ENCODE measurements around the gene RANBP9.

Gene RANBP9

DNA sequence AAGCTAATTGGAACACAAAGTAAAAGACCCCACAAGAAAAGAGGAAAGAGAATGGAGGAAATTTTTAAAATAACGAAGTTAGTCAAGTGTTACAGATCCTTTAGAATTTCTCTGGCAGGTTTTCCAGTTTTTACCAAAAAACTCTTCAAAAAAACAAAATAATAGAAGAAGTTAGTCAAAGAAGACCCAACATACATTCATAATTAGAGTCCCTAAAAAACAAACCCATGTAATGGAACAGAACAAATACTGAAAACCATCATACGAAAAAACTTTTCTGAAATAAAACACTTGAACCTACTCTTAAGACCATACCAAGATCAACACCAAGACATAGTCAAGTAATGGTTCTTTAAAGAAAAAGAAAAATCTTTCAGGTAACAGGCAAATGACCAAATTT lies 31.6 kb downstream of the RANBP9 start:
- no peak for DNase-seq (ENCODE audit: low read depth in 2 of 2, low spot score in 1 of 2)

DNA sequence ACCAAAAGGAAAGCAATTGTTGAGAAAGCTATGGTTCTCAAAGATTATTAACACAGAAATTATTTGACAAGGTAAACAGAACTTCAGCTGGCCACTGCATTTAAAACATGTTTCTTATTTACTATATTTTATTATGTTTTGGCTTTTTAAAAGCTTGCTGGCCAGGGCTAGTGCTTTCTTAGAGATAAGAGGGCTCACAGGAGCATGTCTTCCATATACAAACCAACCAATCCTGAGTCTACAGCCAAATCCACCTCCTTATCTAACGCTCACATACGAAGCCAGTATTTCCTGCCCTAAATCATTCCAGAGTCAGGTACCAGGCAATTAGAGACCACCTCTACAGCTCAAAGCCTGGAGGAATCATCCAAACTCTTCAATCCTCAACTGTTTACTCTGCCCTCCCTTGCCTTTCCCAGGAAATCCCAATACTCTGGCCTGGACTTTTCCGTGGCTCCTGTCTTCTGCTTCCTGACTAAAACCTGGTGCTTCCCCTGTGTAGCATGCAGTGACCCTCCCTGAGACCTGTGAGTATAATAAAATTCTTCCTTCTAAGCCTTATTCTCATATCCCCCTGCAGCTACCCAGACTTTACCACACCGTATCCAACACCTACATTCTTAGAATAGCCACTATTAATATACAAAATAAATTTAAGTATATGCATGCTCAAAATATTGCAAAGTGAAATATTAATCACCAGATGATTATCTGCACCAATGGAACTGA lies 33.2 kb downstream of the RANBP9 start:
- no peak for DNase-seq (ENCODE audit: low read depth in 2 of 2, low spot score in 1 of 2)

DNA sequence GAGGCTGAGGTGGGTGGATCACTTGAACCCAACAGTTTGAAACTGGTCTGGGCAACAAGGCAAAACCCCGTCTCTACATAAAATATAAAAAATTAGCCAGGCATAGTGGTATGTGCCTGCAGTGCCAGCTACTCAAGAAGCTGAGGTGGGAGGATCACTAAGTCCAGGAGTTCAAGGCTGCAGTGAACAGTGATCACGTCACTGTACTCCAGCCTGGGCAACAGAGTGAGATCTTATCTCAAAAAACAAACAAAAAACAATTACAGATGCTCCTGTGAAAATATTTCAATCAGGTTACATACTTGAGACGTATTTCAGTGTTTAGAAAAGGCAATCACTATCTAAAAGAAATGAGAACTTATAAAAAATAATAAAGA lies 33.8 kb downstream of the RANBP9 start:
- no peak for DNase-seq (ENCODE audit: low read depth in 2 of 2, low spot score in 1 of 2)

DNA sequence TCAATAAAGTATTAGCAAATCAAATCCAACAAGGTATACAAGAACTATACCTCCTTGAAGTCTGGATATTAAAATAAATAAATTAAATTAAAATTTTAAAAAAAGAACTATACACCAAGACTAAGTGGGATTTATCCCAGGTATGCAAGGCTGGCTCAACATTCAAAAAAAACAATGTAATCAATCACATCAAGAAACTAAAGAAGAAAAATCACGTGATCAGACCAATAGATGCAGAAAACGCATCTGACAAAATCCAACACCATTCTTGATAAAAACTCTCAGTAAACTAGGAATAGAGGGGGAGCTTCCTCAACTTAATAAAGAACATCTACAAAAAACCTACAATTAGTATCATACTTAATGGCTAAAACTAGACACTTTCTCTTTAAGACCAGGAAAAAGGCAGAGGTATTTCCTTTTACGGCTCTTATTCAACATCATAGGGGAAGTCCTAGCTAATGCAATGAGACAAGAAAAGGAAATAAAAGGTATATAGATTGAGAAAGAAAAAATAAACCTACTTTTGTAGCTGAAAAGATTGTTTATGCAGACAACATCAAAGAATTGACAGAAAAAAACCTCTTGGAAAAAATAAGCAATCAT lies 35.0 kb downstream of the RANBP9 start:
- no peak for DNase-seq (ENCODE audit: low read depth in 2 of 2, low spot score in 1 of 2)

DNA sequence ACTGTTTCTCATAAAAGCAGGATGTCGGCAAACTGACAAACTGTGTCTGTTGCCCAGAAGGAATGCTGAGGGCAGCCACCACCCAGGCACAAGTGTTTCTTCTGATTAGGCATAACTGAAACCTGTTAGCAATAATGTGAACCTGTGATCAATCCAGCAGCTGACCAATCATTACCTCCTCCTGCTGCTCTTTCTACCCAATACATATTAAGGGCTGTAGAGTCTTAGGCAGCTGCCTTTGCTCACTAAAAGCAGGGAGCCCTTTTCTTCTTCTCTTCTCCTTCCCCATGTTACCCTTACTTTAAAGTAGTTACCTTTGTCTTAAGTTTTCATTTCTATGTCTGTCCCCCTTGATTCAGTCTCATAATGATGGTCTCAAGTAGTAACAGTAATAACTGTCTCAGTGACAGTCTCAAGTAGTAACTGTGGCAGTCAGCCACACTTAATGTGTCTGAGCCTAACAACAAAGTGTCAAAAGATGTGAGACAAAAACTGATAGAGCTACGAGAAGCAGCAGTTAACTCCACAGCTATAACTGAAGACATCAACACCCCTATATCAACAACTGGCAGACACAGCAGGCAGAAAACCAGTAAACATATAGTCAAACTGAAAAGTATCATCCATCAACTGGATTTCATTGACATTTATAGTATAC lies 37.0 kb downstream of the RANBP9 start:
- DNase-seq (ENCODE audit: low read depth in 2 of 2, low spot score in 1 of 2): no peak

DNA sequence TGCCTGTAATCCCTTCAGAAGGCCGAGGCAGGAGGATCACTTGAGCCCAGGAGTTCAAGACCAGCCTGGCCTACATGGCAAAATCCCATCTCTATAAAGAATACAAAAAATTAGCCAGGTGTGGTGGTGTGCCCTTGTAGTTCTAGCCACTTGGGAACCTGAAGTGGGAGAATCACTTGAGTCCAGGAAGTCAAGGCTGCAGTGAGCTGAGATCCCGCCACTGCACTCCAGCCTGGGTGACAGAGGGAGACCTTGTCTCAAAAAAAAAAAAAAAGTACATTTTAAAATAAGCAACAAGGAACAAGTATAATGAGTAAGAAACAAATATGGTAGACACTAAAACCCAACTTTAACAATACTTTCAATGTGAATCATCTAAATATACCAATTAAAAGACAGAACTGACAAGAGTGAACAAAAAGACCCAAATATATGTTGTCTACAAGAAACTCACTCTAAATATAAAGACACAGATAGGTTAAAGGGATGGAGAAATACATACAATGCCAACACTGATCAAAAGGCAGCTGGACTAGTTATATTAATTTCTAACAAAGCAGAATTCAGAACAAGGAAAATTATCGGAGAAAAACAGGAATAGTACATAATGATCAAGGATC lies 37.7 kb downstream of the RANBP9 start:
- DNase-seq (ENCODE audit: low read depth in 2 of 2, low spot score in 1 of 2): no peak

DNA sequence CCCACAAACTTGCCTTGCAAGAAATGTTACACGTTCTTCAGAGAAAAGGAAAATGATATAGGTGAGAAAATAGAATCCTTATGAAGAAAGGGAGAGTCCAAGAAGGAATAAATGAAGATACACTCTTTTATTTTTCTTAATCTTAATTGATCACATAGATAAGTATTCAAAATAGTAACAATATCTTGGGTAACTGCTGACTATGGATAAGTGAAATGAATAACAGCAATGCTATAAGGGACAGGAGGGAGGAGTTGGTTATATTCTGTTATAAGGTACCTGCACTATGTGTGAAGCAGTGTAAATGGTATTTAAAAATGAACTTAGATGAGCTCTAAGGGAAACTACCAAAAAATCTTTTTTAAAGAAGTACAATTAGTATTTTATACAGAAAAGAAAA lies 38.3 kb downstream of the RANBP9 start:
- no peak for DNase-seq (ENCODE audit: low read depth in 2 of 2, low spot score in 1 of 2)

DNA sequence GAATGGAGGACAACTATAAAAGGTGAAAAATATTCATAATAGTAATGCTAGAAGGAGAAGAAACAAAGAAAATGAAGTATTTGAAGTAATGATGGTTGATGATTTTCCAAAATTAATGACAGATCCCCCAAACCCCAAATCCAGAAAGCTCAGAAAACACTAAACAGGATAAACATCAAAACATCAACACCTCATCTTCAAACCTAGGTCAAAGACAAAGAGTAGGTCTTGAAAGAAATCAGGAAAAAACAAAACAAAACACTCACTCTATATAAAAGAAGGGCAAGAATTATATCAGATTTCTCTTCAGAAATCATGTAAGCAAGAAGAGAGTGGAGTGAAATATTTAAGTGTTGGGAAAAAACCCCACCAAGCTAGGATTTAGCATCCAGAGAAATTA lies 38.7 kb downstream of the RANBP9 start:
- DNase-seq (ENCODE audit: low read depth in 2 of 2, low spot score in 1 of 2): no peak

DNA sequence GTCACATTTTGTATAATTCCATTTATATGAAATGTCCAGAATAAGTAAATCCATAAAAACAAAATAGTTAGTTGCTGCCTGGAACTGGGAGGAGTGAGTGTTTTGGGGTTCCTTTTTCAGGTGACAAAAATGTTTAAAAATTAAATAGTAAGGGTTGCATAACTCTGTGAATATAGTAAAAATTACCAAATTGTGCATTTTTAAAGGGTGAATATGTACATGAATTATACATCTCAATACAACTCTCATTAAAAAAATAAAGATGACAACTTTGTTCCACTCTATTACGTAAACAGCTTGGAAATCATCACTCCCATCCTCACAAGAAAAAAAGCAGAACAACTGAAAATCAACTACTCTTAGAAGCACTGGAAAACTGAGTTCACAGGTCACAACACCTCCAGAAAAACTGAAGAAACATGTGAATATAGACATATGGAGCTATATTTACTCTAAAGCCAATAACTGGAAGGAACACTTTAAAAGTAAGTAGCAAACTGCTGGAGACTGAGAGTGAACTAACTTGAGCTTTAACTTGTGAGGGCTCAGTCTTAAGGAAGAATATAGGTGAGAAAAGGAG lies 40.0 kb downstream of the RANBP9 start:
- DNase-seq (ENCODE audit: low read depth in 2 of 2, low spot score in 1 of 2): no peak

DNA sequence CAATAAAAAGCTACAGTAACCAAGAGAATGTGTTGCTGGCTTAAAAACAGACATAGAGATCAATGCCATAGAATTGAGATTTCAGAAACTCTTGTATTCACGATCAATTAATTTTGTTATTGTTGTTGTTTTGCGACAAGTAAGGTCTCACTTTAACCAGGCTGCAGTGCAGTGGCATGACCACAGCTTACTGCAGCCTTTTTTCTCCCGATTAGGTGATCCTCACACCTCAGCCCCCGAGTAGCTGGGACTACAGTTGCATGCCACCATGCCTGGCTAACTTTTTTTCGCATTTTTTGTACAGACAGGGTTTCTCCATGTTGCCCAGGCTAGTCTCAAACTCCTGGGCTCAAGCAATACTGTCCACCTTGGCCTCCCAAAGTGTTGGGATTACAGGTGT lies 42.2 kb downstream of the RANBP9 start:
- no peak for DNase-seq (ENCODE audit: low read depth in 2 of 2, low spot score in 1 of 2)

DNA sequence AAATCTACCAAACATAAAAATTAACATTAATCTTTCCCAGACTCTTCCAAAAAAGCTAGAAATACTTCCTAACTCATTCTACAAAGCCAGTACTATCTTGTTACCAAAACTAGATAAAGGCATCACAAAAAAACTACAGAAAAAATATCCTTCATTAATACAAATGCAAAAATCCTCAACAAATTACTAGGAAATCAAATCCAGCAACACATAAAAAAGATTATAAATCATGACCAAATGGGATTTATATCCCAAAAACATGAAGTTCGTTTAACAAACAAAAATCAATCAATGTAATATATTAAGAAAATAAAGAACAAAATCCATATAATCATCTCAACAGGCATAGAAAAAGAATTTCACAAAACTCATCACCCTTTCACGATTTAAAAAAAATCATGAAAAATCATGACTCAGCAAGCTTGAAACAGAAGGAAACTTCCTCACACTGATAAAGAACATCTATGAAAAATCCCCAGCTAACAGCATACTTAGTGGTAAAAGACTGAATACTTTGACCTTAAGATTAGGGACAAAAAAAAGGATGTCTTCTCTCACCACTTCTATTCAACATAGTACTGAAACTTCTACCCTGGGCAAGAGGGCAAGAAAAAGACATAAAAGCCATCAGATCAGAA lies 43.2 kb downstream of the RANBP9 start:
- no peak for DNase-seq (ENCODE audit: low read depth in 2 of 2, low spot score in 1 of 2)

DNA sequence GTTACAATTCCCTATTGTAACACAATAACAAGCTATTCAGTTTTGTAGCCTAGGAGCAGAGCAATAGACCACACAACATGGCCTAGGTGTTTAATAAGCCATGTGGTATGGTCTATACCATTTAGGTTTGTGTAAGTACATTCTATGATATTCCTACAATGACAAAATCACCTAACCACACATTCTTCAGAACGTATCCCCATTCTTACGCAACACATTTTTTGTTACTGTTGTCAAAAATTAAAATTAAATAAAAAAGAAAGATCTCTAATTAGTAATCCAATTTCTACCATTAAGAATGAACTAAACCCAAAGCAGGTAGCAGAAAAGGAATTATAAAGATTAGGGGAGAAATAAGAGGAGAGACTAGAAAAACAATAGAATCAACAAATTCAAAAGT lies 44.0 kb downstream of the RANBP9 start:
- no peak for DNase-seq (ENCODE audit: low read depth in 2 of 2, low spot score in 1 of 2)

DNA sequence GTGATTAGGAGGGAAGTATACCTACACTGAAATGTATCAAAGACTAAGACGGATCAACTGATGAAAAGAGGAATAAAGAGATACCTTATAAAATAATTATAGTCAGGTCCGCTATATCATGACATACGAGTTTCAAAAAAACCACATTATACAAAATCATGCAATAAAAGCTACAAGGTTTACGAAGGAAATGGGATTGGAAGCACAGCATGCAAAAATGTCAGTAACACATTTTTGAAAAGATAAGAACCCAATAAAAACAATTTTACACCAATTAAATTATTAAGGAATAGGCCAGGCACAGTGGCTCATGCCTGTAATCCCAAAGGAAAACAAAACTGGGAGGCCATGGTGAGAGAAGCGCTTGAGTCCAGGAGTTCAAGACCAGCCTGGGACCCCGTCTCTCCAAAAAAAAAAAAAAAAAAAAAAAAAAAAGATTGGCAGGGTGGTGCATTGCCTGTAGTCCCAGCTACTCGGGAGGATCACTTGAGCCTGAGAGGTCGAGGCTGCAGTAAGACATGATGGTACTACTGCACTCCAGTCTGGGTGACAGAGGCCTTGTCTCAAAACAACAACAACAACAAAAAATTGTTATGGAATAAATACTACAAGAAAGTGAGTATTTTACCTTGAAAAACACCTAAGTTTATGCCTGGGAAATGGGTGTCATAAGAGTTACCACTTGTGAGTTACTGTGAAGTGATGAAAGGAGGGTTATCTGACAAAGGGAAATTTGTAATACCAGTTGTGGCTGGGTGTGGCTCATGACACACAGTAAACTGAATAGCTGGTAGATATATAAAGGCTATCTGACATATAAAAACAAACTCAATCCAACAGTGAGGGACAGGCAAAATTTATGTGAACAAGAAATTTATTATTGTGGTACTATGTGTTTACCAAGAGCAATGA lies 45.2 kb downstream of the RANBP9 start:
- DNase-seq (ENCODE audit: low read depth in 2 of 2, low spot score in 1 of 2): no peak

DNA sequence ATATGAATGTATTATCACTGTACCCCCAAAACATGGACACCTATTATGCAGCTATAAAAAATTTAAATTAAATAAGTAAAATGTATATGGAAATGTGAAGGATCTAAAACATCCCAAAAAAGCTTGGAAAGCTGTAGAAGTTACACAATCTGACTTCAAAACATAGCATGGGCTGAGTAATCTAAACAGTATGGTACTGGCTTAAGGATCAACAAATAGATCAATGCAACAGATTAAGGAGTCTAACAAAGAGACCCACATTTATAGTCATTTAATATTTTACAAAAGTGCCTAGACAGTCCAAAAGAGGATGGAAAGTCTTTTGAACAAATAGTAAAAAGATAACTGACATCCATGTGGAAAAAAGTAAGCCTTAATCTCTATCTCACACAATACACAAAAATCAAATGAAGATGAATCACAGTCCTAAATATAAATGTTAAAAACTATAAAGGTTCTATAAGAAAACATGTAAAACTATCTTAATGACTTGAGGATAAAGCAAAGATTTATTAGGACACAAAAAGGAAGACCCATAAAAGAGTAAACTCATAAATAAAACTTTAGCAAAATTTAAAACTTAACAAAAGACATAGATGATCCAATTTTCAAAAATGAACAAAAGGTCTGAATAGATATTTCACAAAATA lies 46.8 kb downstream of the RANBP9 start:
- no peak for DNase-seq (ENCODE audit: low read depth in 2 of 2, low spot score in 1 of 2)

DNA sequence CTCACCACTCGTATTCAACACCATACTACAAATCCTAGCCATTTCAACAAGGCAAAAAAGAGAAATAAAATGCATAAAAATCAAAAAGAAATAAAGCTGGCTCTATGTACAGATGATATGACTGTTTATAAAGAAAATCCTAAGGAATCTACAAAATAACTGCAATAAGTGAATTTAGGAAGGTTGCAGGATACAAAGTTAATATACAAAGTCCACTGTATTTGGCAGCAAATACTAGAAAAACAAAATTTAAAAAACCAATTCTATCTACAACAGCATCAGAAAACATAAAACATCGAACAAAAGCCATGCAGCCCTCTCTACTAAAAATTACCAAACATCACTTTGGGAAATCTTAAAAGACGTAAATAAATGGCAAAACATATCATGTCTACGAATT lies 47.6 kb downstream of the RANBP9 start:
- DNase-seq (ENCODE audit: low read depth in 2 of 2, low spot score in 1 of 2): no peak

DNA sequence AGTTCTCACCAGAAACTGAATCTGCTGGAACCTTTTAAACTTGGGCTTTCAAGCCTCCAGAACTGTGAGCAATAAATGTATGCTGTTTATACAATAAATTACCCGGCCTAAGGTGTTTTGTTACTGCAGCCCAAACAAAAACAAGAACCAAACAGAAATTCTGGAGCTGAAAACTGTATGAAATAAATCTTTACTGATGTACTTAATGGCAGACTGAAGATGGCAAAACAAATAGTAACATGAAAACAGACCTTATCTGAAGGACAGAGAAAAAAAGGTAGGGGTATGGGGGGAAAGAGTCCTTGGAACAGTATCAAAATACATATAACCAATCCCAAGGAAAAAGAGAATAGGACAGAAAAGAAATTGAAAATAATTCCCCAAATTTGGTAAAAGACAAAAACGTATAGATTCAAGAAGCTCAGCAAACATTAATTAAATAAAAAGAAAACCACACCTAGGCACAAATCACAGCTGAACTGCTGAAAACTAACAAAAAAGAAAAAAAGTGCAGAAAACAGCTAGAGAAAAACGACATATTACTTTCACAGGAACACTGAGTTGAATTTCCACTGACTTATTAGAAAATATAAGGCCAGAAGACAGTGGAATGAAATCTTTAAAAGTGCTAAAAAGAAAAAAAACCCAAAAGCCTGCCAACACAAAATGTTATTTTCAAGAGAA lies 48.8 kb downstream of the RANBP9 start:
- no peak for DNase-seq (ENCODE audit: low read depth in 2 of 2, low spot score in 1 of 2)

DNA sequence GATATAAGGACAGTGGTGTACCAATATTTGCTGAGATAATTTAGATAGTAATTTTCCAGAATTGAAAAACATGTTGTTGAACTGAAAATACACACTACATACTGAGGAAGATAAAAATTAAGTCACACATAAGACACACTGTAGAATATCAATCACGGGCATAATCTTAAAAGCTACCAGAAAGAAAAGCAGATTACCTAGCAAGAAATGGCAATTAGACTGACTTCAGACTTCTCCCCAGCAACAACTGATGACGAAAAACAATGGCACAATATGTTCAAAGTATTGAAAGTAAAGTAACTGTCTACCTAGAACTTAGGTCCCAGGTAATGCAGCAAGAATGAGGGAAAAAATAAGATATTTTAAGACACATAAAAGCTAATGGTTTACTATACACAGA lies 50.0 kb downstream of the RANBP9 start:
- no peak for DNase-seq (ENCODE audit: low read depth in 2 of 2, low spot score in 1 of 2)

DNA sequence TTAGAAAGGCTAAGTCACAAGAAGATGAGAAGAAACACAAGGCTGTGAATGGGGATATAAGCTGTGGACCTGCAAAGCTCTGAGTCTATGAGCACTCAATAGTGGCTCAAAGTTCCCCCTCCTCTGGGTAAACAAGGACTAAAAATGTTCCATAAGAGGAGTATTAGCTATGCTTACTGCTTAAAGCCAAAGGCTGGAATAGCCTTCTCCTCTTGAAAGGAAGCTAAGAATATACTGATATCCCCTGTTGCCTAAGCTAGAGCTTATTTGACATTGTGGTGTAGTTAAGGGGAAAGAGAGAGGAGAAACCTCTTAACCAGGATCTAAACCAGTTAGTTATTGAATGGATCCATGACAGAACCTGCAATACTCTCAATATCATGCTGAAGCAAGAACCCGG lies 50.7 kb downstream of the RANBP9 start:
- DNase-seq (ENCODE audit: low read depth in 2 of 2, low spot score in 1 of 2): no peak

DNA sequence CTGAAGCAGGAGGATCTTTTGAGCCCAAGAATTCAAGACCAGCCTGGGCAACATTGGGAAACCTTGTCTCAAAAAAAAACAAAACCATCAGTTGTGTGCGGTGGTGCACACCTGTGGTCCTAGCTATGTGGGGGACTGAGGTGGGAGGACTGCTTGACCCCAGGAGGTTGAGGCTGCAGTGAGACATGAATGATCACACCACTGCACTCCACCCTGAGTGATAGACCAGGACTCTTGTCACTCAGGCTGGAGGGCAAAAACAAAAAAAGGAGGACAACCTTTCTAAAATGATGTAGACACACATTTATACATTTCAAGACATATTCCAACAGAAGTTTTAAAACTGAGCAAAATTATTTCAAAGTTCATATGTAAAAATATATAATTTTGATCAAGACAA lies 51.4 kb downstream of the RANBP9 start:
- DNase-seq (ENCODE audit: low read depth in 2 of 2, low spot score in 1 of 2): no peak
